Gastroesophageal sphincter (tissue), 2 donors: Measurements from ENCODE around the gene DCC.

ENCODE experiments used
- EP300 ChIP-seq: sonication (generic); formaldehyde crosslinking; IDR thresholded peaks from one replicate; pipeline ENCODE4 v1.6.1; 2017; ENCODE audit warnings: antibody characterized with exemption, mild to moderate bottlenecking
- POLR2A ChIP-seq, 2 donors: fragments of 450-650 bp; IDR thresholded peaks; one replicate each; pipeline ENCODE4 v1.6.1; 2017; ENCODE audit warnings: antibody characterized with exemption in 2 of 2, mild to moderate bottlenecking in 2 of 2, moderate library complexity in 1 of 2

DNA sequence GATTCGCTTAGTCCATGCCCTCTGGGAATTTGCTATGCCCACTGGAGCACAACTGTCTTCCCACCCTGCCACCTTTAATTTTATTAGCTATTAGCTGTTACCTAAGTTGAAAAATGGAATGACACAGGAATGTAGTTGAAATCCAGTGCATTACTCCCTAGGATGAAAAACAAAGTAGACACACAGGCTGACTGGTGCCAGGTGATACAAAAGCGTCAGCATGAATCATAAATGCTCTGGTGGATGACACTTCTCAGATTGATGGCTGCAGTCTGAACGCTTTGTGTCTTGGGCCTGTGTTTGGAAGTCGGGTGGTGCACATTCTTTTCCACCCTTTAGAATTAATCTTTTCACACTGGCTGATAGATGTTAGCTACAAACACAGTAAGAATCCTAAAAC lies 802.0 kb downstream of the DCC start:
- TF ChIP-seq EP300 (no peak), POLR2A (IDR thresholded peaks at IDR 0.05) (no peak)
